Peyer's patch (tissue), 4 donors: ENCODE results near the gene MAD1L1. TPM values are rescaled to one million over a fixed set of nuclear protein-coding genes. Genes with fewer than 3 reads are reported as not detected.

ENCODE experiments used
- DNase-seq, 3 donors: peaks; one replicate each; pipeline ENCODE4 v3.0.0-alpha.2; 2017 to 2019
- H3K27ac ChIP-seq, 4 donors: fragments of 200-600 bp; sonication (generic); one replicate each; pipeline ENCODE4 v1.5.1; 2016 to 2019
- H3K27me3 ChIP-seq, 2 donors: fragments of 200-600 bp; sonication (generic); one replicate each; pipeline ENCODE4 v1.5.1; 2019
- H3K36me3 ChIP-seq, 3 donors: fragments of 200-600 bp; sonication (generic); one replicate each; pipeline ENCODE4 v1.5.1; 2016 to 2019
- H3K4me1 ChIP-seq, 4 donors: fragments of 200-600 bp; sonication (generic); one replicate each; pipeline ENCODE4 v1.5.1; 2016 to 2019
- H3K4me3 ChIP-seq, 4 donors: fragments of 200-600 bp; sonication (generic); 1 replicate in 3 of 4; 2 replicates in 1 of 4; pipeline ENCODE4 v1.5.1; 2016 to 2019; ENCODE audit warnings: mild to moderate bottlenecking in 1 of 4
- H3K9me3 ChIP-seq, 4 donors: fragments of 200-600 bp; sonication (generic); one replicate each; pipeline ENCODE4 v1.5.1; 2016 to 2019; ENCODE audit warnings: mild to moderate bottlenecking in 1 of 4
- CTCF ChIP-seq, 6 experiments: fragments of 450-650 bp in 4 of 6; fragments of 200-600 bp in 2 of 6; sonication (generic) in 1 of 6; IDR thresholded peaks; one replicate each; pipeline ENCODE4 v1.5.1; 2017 to 2019; ENCODE audit warnings: antibody characterized with exemption in 6 of 6, mild to moderate bottlenecking in 3 of 6, moderate library complexity in 1 of 6
- POLR2A ChIP-seq, 2 donors: fragments of 450-650 bp; IDR thresholded peaks; one replicate each; pipeline ENCODE4 v1.5.1; 2017; ENCODE audit warnings: antibody characterized with exemption in 2 of 2, mild to moderate bottlenecking in 2 of 2, moderate library complexity in 2 of 2
- total RNA-seq, 4 donors: library from RNA; depleted of rRNA; stranded (reverse); fragments of >200 nt; gene quantifications; one replicate each; pipeline ENCODE4 v1.1.0, GENCODE V29; 2016

MAD1L1 gene
- total RNA-seq, 4 donors from 2014 or later = 43.9 to 417 (median 59.1) TPM

GRCh38 chr7:1926908-1927306 is 305.8 kb downstream of the MAD1L1 start:
- no peak overlapping the region for H3K27ac ChIP-seq
- H3K9me3 ChIP-seq = no peaks in the 10 kb centered on the region
- no peaks in the 10 kb centered on the region for H3K4me1 ChIP-seq
- no peaks in the 10 kb centered on the region for H3K36me3 ChIP-seq
- H3K4me3 ChIP-seq = no peak overlapping the region
- H3K27me3 ChIP-seq = no peaks in the 10 kb centered on the region
- no peak for DNase-seq
- TF ChIP-seq POLR2A (IDR thresholded peaks at IDR 0.05) (no peak), CTCF (IDR thresholded peaks at IDR 0.05) (no peak)

- DNase-seq = no peak
- Histone ChIP-seq H3K27me3 (no peaks in the 10 kb centered on the region), H3K36me3 (no peaks in the 10 kb centered on the region), H3K9me3 (no peaks in the 10 kb centered on the region), H3K4me3 (no peak overlapping the region), H3K4me1 (no peaks in the 10 kb centered on the region), H3K27ac (no peak overlapping the region)
- TF ChIP-seq CTCF (IDR thresholded peaks at IDR 0.05) = no peak
- TF ChIP-seq POLR2A (IDR thresholded peaks at IDR 0.05) = no peak
These were observed 306.5 kb downstream of the MAD1L1 start for GRCh38 chr7:1925973-1926907.

GRCh38 chr7:1925349-1925748 is 307.4 kb downstream of the MAD1L1 start:
- no peak for TF ChIP-seq POLR2A (IDR thresholded peaks at IDR 0.05)
- no peak for TF ChIP-seq CTCF (IDR thresholded peaks at IDR 0.05)

GRCh38 chr7:1924258-1924817 is 308.4 kb downstream of the MAD1L1 start:
- Histone ChIP-seq H3K36me3 (no peaks in the 10 kb centered on the region), H3K9me3 (no peaks in the 10 kb centered on the region), H3K27ac (no peak overlapping the region), H3K4me1 (peaks cover 0 to 4% (median 0%) of the 10 kb centered on the region in 4 donors), H3K27me3 (no peaks in the 10 kb centered on the region), H3K4me3 (no peak overlapping the region)
- no peak for DNase-seq
- no peak for TF ChIP-seq POLR2A (IDR thresholded peaks at IDR 0.05)
- no peak for TF ChIP-seq CTCF (IDR thresholded peaks at IDR 0.05)

More at GRCh38 chr7:1925349-1925748, 307.4 kb downstream of the MAD1L1 start:
- no peaks in the 10 kb centered on the region for H3K36me3 ChIP-seq
- H3K27me3 ChIP-seq = no peaks in the 10 kb centered on the region
- DNase-seq = no peak
- H3K27ac ChIP-seq = no peak overlapping the region
- no peaks in the 10 kb centered on the region for H3K9me3 ChIP-seq
- H3K4me1 ChIP-seq = no peaks in the 10 kb centered on the region
- no peak overlapping the region for H3K4me3 ChIP-seq

GRCh38 chr7:1923409-1924257 is 309.1 kb downstream of the MAD1L1 start:
- no peak overlapping the region for H3K4me3 ChIP-seq
- H3K36me3 ChIP-seq = no peaks in the 10 kb centered on the region
- DNase-seq = no peak
- TF ChIP-seq CTCF (IDR thresholded peaks at IDR 0.05) = no peak
- no peak for TF ChIP-seq POLR2A (IDR thresholded peaks at IDR 0.05)
- no peaks in the 10 kb centered on the region for H3K9me3 ChIP-seq
- peaks cover 0 to 4% (median 0%) of the 10 kb centered on the region in 4 donors for H3K4me1 ChIP-seq
- no peak overlapping the region for H3K27ac ChIP-seq
- no peaks in the 10 kb centered on the region for H3K27me3 ChIP-seq
